Measurements from ENCODE around the gene MIA3. TPM values are rescaled to one million over a fixed set of nuclear protein-coding genes. Genes with fewer than 3 reads are reported as not detected.

MIA3 gene
- total RNA-seq, 2 donors from 2014 or later: 64.3 to 74.9 TPM

GRCh38 chr1:222641269-222641948 is 23.5 kb downstream of the MIA3 start:
- H3K9me3 ChIP-seq: no peaks in the 10 kb centered on the region
- WGBS: 64% methylated on average over 5 of the region's 5 CpGs
- intact Hi-C loops (cut with DNase I): loop anchor here (10.0 kb wide), 1 partner anchor 897 kb away; the partner anchor contains the start of gene DUSP10

GRCh38 chr1:222642468-222642867 is 24.6 kb downstream of the MIA3 start:
- intact Hi-C loops (cut with DNase I): loop anchor here (10.0 kb wide), 1 partner anchor 898 kb away; the partner anchor contains the start of gene DUSP10
- no peak overlapping the region for H3K27ac ChIP-seq
- no peak for DNase-seq (ENCODE audit: low spot score)
- H3K9me3 ChIP-seq: no peaks in the 10 kb centered on the region
- H3K4me1 ChIP-seq (replicated peaks): peaks cover 2% of the 10 kb centered on the region
- H3K36me3 ChIP-seq: no peaks in the 10 kb centered on the region
- H3K4me3 ChIP-seq: no peak overlapping the region
- no peak for TF ChIP-seq CTCF (IDR thresholded peaks at IDR 0.05)
- no peaks in the 10 kb centered on the region for H3K27me3 ChIP-seq (replicated peaks; ENCODE audit: insufficient read depth)
- 37% methylated on average over 1 of the region's 1 CpG for WGBS

More at GRCh38 chr1:222641269-222641948, 23.5 kb downstream of the MIA3 start:
- Histone ChIP-seq H3K36me3 (no peaks in the 10 kb centered on the region), H3K27me3 (replicated peaks; ENCODE audit: insufficient read depth) (no peaks in the 10 kb centered on the region), H3K27ac (no peak overlapping the region), H3K4me3 (no peak overlapping the region), H3K4me1 (replicated peaks) (peaks cover 2% of the 10 kb centered on the region)
- no peak for TF ChIP-seq CTCF (IDR thresholded peaks at IDR 0.05)
- TF ChIP-seq POLR2A (IDR thresholded peaks at IDR 0.05): no peak
- TF ChIP-seq POLR2AphosphoS5 (IDR thresholded peaks at IDR 0.05): no peak
- no peak for DNase-seq (ENCODE audit: low spot score)

GRCh38 chr1:222643606-222643937 is 25.7 kb downstream of the MIA3 start:
- DNase-seq (ENCODE audit: low spot score): no peak
- Histone ChIP-seq H3K4me3 (peak overlapping the region; percentile 61 to 78), H3K4me1 (replicated peaks) (peaks cover 2% of the 10 kb centered on the region), H3K27ac (peak overlapping the region; percentile 85 to 86), H3K9me3 (no peaks in the 10 kb centered on the region), H3K36me3 (no peaks in the 10 kb centered on the region), H3K27me3 (replicated peaks; ENCODE audit: insufficient read depth) (no peaks in the 10 kb centered on the region)
- TF ChIP-seq POLR2A (IDR thresholded peaks at IDR 0.05): no peak
- TF ChIP-seq CTCF (IDR thresholded peaks at IDR 0.05): no peak
- no peak for TF ChIP-seq POLR2AphosphoS5 (IDR thresholded peaks at IDR 0.05)
- intact Hi-C loops (cut with DNase I): loop anchor here (10.0 kb wide), 1 partner anchor 899 kb away; the partner anchor contains the start of gene DUSP10
- WGBS: 4% methylated on average over 10 of the region's 10 CpGs

GRCh38 chr1:222643938-222644635 is 26.2 kb downstream of the MIA3 start:
- intact Hi-C loops (cut with DNase I): loop anchor here (1.0 to 10.0 kb wide), 2 partner anchors 68 to 899 kb away; partner anchors contain the start of genes AIDA, BROX and DUSP10
- peak overlapping the region; percentile 61 to 78 for H3K4me3 ChIP-seq
- peaks cover 2% of the 10 kb centered on the region for H3K4me1 ChIP-seq (replicated peaks)
- H3K9me3 ChIP-seq: no peaks in the 10 kb centered on the region
- DNase-seq (ENCODE audit: low spot score): peak; percentile 95
- H3K36me3 ChIP-seq: no peaks in the 10 kb centered on the region
- TF ChIP-seq POLR2AphosphoS5 (IDR thresholded peaks at IDR 0.05): peak; percentile 100
- peak in 2 of 4 experiments; percentile 18 to 22 for TF ChIP-seq CTCF (IDR thresholded peaks at IDR 0.05)
- TF ChIP-seq POLR2A (IDR thresholded peaks at IDR 0.05): peak; percentile 48
- peak overlapping the region; percentile 85 to 86 for H3K27ac ChIP-seq
- no peaks in the 10 kb centered on the region for H3K27me3 ChIP-seq (replicated peaks; ENCODE audit: insufficient read depth)
- under 1% methylated on average over 42 of the region's 42 CpGs for WGBS

Data from prostate gland (tissue), 2 donors.